ENCODE measurements around the gene AMIGO3. TPM values are rescaled to one million over a fixed set of nuclear protein-coding genes. Genes with fewer than 3 reads are reported as not detected.

The AMIGO3 gene
- total RNA-seq, 1 donor from 2014 or later = not detected

GRCh38 chr3:49681543-49681942, 37.9 kb downstream of the AMIGO3 start:
- TF ChIP-seq EZH2 (IDR thresholded peaks at IDR 0.05) (no peak), EZH2phosphoT487 (IDR thresholded peaks at IDR 0.05) (no peak)
- TF ChIP-seq, protein P1, sequence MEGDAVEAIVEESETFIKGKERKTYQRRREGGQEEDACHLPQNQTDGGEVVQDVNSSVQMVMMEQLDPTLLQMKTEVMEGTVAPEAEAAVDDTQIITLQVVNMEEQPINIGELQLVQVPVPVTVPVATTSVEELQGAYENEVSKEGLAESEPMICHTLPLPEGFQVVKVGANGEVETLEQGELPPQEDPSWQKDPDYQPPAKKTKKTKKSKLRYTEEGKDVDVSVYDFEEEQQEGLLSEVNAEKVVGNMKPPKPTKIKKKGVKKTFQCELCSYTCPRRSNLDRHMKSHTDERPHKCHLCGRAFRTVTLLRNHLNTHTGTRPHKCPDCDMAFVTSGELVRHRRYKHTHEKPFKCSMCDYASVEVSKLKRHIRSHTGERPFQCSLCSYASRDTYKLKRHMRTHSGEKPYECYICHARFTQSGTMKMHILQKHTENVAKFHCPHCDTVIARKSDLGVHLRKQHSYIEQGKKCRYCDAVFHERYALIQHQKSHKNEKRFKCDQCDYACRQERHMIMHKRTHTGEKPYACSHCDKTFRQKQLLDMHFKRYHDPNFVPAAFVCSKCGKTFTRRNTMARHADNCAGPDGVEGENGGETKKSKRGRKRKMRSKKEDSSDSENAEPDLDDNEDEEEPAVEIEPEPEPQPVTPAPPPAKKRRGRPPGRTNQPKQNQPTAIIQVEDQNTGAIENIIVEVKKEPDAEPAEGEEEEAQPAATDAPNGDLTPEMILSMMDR (IDR thresholded peaks at IDR 0.05) = no peak
- H3K27ac ChIP-seq = no peak overlapping the region
- H3K36me3 ChIP-seq = no peaks in the 10 kb centered on the region
- no peak overlapping the region for H3K4me3 Mint-ChIP-seq
- peaks cover 3% of the 10 kb centered on the region for H3K27me3 Mint-ChIP-seq (ENCODE audit: insufficient read depth, low read depth)
- no peaks in the 10 kb centered on the region for H3F3A ChIP-seq (ENCODE audit: low read depth)
- H3K9me3 Mint-ChIP-seq = no peaks in the 10 kb centered on the region
- H3K27ac Mint-ChIP-seq = no peak overlapping the region
- no peaks in the 10 kb centered on the region for H3K9me3 ChIP-seq (ENCODE audit: low read depth)
- H3K4me1 Mint-ChIP-seq = no peaks in the 10 kb centered on the region
- H3K9ac ChIP-seq = no peak overlapping the region
- no peak overlapping the region for H2AFZ ChIP-seq (replicated peaks)
- H3K4me2 ChIP-seq = no peak overlapping the region
- H3K27me3 ChIP-seq = peaks cover 19% of the 10 kb centered on the region
- peaks cover 16% of the 10 kb centered on the region for H3K36me3 Mint-ChIP-seq
- H3K4me3 ChIP-seq = no peak overlapping the region
- no peaks in the 10 kb centered on the region for H4K20me1 ChIP-seq (ENCODE audit: low read depth)
- DNase-seq (ENCODE audit: low spot score) = no peak
- H3K4me1 ChIP-seq = no peaks in the 10 kb centered on the region
- no peaks in the 10 kb centered on the region for H3K79me2 ChIP-seq (ENCODE audit: low read depth)

DNA sequence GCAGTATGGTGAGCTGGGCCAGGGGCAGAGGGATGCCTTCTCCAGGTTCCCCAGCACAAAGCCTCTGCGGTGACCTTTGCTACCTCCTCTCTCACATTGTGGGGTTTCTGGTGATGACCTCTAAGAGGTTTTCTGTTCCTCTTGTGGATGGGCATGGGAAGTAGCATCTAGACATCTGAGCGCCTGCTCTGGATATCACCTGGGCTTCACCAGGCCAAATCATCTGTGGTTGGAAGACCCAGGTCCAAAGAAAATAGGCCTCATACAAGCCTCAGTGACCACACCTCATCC, 38.3 kb downstream of the AMIGO3 start:
- no peaks in the 10 kb centered on the region for H3K36me3 ChIP-seq
- H3K4me3 ChIP-seq = no peak overlapping the region
- H4K20me1 ChIP-seq (ENCODE audit: low read depth) = no peaks in the 10 kb centered on the region
- no peaks in the 10 kb centered on the region for H3K4me1 Mint-ChIP-seq
- no peaks in the 10 kb centered on the region for H3F3A ChIP-seq (ENCODE audit: low read depth)
- H3K9ac ChIP-seq = no peak overlapping the region
- H3K27me3 ChIP-seq = peaks cover 16% of the 10 kb centered on the region
- no peak overlapping the region for H3K27ac ChIP-seq
- no peak overlapping the region for H2AFZ ChIP-seq (replicated peaks)
- no peak overlapping the region for H3K4me3 Mint-ChIP-seq
- peaks cover 16% of the 10 kb centered on the region for H3K36me3 Mint-ChIP-seq
- TF ChIP-seq, protein P1 (IDR thresholded peaks at IDR 0.05) = no peak
- TF ChIP-seq EZH2 (IDR thresholded peaks at IDR 0.05) = no peak
- no peak for TF ChIP-seq EZH2phosphoT487 (IDR thresholded peaks at IDR 0.05)
- no peaks in the 10 kb centered on the region for H3K79me2 ChIP-seq (ENCODE audit: low read depth)
- no peak overlapping the region for H3K4me2 ChIP-seq
- peaks cover 3% of the 10 kb centered on the region for H3K27me3 Mint-ChIP-seq (ENCODE audit: insufficient read depth, low read depth)
- H3K4me1 ChIP-seq = no peaks in the 10 kb centered on the region
- H3K9me3 Mint-ChIP-seq = no peaks in the 10 kb centered on the region
- H3K9me3 ChIP-seq (ENCODE audit: low read depth) = no peaks in the 10 kb centered on the region
- DNase-seq (ENCODE audit: low spot score) = no peak
- no peak overlapping the region for H3K27ac Mint-ChIP-seq

DNA sequence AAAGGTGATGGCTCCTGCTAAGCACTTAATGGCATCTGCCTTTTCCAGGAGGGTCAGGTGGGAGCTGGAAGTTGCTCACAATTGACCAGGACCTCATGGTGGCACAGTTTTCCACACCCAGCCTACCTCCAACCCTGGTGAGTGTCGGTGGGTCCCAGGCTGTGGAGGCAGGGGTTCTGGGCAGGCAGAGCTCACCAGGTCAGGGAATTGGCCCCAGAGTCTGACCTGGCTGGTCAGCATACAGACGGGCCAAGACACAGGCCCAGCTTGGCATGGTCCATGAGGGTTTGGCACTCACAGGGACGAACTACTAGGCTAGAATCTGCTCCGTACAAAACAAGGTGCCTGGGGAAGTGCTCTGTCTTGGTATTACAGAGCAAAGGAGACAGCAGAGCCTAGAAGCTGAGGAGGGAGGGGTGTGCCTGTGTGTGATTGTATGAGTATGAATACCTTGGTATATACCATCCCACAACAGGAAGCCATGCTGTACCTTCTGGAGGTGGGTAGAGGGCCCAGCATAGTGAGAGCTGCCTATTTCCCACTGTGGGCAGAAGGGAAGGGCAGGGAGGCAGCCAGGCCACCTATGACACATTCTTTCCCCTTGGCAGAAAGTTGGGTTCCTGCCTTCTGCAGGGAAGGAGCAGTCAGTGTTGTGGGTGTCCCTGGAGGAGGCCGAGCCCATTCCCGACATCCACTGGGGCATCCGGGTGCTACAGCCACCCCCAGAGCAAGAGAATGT, 38.8 kb downstream of the AMIGO3 start:
- no peak for TF ChIP-seq EZH2phosphoT487 (IDR thresholded peaks at IDR 0.05)
- no peak for TF ChIP-seq EZH2 (IDR thresholded peaks at IDR 0.05)
- TF ChIP-seq, protein P1 (IDR thresholded peaks at IDR 0.05) = no peak
- Histone ChIP-seq H4K20me1 (ENCODE audit: low read depth) (no peaks in the 10 kb centered on the region), H3K27ac (no peak overlapping the region), H3K9me3 (ENCODE audit: low read depth) (no peaks in the 10 kb centered on the region), H3K4me2 (no peak overlapping the region), H2AFZ (replicated peaks) (no peak overlapping the region), H3K4me1 (no peaks in the 10 kb centered on the region), H3F3A (ENCODE audit: low read depth) (no peaks in the 10 kb centered on the region), H3K36me3 (no peaks in the 10 kb centered on the region), H3K4me3 (no peak overlapping the region), H3K9ac (no peak overlapping the region), H3K27me3 (peaks cover 11% of the 10 kb centered on the region), H3K79me2 (ENCODE audit: low read depth) (no peaks in the 10 kb centered on the region)
- no peaks in the 10 kb centered on the region for H3K9me3 Mint-ChIP-seq
- peaks cover 3% of the 10 kb centered on the region for H3K27me3 Mint-ChIP-seq (ENCODE audit: insufficient read depth, low read depth)
- DNase-seq (ENCODE audit: low spot score) = no peak
- H3K27ac Mint-ChIP-seq = no peak overlapping the region
- no peak overlapping the region for H3K4me3 Mint-ChIP-seq
- H3K36me3 Mint-ChIP-seq = peaks cover 16% of the 10 kb centered on the region
- no peaks in the 10 kb centered on the region for H3K4me1 Mint-ChIP-seq

Measured in neural progenitor cell (in vitro differentiated cells).